Measurements from ENCODE around the gene LRRN4CL.
A peak's percentile ranks its signal among the peaks of the same experiment; 100 is the strongest.
"Not testable (repeated sequence)": the region's sequence is repeated elsewhere in the genome, so short reads cannot be mapped to it uniquely, and the experiment has no call there.

LRRN4CL gene

GRCh38 chr11:62709247-62710000 lies 20.1 kb upstream of the LRRN4CL start:
- peak; percentile 98 for DNase-seq (ENCODE audit: low spot score)

GRCh38 chr11:62708793-62709192 lies 19.5 kb upstream of the LRRN4CL start:
- DNase-seq (ENCODE audit: low spot score): peak; percentile 52

GRCh38 chr11:62708392-62708791 lies 19.1 kb upstream of the LRRN4CL start:
- DNase-seq (ENCODE audit: low spot score): no peak

GRCh38 chr11:62707277-62707861 lies 18.0 kb upstream of the LRRN4CL start, which contains the start of the genes BSCL2 and GNG3:
TSS of gene BSCL2 (minus strand) at chr11:62707424. CDS start at chr11:62707195, 229 bp downstream.
TSS of gene GNG3 (plus strand) at chr11:62707676. CDS start at chr11:62708296, 620 bp downstream.
- no peak for DNase-seq (ENCODE audit: low spot score)

- DNase-seq (ENCODE audit: low spot score): no peak
These were observed 17.5 kb upstream of the LRRN4CL start for GRCh38 chr11:62706850-62707247.

DNA sequence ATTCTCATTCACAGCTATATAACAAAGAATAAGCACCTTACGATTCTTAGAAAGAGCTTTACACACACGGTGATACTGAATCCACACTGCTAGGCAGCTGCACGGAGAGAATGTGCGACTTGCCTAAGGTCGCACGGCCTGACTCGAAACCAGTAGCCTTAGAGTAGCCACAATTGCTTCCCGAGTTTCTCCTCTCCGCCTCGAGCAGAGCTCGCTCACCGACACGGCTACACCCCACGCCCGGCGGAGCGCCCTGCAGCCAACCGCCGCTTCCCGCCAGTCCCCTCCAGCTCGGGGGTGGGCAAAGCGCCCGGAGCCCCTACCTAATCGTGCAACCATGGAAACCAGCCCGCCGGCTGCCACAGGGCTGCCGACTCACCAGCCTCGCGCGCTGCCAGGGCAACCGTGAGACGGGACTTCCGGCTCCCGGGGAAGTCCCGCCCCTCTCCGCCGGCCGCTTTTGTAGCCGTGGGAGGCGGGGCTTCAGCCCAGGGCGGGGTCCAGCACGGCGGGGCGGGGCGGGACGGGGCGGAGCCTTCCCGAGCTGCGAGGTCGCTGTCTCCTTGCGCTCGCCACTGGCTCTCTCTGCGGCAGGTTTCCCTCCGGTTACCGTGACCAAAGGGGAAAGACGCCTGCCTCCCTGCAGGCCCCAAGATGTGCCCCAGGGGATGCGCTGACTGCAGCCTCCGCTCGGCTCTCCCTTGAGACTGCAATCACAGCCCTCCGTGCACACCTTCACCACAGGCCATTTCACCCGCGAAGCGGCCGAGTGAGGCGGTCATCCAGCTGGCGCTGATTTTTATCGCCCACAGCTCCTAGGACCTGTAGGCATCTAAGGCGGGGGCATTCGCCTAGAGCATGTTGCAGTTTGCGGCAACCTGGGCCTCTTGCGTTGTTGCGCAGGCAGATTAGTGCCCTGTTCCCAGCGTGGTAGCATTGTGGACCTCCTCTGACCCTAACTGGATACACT lies 16.8 kb upstream of the LRRN4CL start:
- peak; percentile 90 for DNase-seq (ENCODE audit: low spot score)

GRCh38 chr11:62705413-62705812 lies 16.1 kb upstream of the LRRN4CL start:
- DNase-seq (ENCODE audit: low spot score): peak; percentile 44

DNA sequence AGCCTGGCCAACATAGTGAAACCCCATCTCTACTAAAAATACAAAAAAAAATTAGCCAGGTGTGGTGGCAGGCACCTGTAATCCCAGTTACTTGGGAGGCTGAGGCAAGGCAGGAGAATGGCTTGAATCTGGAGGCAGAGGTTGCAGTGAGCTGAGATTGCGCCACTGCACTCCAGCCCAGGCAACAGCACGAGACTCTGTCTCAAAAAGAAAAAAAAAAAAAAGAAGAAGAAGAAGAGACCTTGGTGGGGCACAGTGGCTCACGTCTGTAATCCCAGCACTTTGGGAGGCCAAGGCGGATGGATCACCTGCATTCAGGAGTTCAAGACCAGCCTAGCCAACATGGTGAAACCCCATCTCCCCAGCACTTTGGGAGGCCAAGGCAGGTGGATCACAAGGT lies 14.6 kb upstream of the LRRN4CL start:
- not testable (repeated sequence) for DNase-seq (ENCODE audit: low spot score)

DNA sequence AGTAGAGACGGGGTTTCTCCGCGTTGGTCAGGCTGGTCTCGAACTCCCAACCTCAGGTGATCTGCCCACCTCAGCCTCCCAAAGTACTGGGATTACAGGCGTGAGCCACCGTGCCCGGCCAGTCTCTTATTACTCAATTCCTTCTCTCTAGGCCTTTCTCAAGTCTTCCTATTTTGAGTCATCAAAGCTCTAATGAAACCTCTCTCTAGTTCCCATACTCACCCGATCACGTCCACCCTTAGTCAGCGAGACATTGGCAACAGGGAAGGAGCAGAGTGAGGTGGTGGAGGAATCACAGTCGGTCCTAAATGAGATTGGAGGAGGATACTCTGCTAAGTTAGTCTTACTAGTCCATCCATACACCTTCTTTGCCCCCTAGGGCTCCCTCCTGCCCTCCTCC lies 12.9 kb upstream of the LRRN4CL start:
- DNase-seq (ENCODE audit: low spot score): no peak

- DNase-seq (ENCODE audit: low spot score): peak; percentile 66
These were observed 5.3 kb upstream of the LRRN4CL start for GRCh38 chr11:62694455-62695167.

- DNase-seq (ENCODE audit: low spot score): not testable (repeated sequence)
These were observed 4.3 kb upstream of the LRRN4CL start for GRCh38 chr11:62693624-62694023.

DNA sequence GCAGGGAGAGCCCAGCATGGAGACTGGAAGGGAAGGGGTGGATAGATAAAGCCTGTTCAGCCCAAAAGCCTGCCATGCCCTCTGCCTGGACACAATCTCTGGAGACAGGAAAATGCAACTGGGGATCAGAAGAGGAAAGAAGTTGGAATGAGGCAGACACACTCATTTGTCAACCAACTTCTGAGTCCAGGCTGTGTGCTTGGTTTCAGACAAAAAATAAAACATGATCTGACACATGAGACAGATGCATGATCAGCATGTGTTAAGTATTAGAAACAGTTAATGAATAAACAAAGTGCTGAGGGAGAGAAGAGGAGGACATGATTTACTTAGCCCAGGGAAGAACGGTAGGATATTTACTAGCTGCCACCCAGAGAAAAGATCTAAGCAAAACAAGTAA lies 839 bp downstream of the LRRN4CL start:
- DNase-seq (ENCODE audit: low spot score): no peak

GRCh38 chr11:62687508-62688396 lies 1.6 kb downstream of the LRRN4CL start:
- no peak for DNase-seq (ENCODE audit: low spot score)

- no peak for DNase-seq (ENCODE audit: low spot score)
These were observed 6.8 kb downstream of the LRRN4CL start for GRCh38 chr11:62682518-62682917.

GRCh38 chr11:62680825-62681240 lies 8.5 kb downstream of the LRRN4CL start:
- peak; percentile 75 for DNase-seq (ENCODE audit: low spot score)

DNA sequence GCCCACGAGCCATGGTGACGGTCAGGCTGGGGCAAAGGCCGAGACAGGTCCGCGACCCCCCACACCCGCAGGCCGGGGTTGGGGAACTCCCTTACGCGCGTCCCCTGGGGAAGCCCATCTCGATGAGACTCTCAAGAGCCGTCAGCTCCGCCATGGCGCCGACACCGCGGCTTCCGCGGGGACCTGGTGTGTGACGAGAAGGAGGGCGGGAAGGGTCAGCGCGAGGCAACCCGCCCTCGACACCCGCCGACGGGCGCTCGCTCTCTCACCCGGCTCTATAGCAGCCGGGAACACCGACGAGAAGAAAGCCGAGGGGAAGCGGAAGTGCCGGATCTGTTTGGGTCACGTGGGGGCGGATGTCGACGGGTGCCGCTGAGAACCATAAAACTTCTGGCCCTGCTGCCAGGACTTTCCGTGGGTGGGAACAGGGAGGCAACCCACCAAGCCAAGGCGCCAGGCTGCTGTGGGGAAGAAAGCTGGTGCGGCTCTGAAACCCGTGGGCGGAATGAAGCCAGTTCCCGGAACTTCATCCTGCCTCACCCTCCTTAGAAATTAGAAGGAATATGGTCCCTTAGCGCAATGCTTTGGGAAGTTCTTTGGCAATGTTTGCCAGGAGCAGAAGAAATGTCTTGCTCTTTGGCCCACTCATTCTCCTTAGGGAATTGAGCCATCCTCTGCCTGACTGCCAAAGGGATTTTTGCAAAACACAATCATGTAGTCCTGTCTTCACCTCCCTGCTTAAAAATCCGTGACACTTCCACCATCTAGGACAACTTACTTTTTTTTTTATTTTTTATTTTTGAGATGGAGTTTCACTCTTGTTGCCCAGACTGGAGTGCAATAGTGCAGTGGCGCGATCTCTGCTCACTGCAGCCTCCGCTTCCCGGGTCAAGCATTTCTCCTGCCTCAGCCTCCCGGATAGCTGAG lies 10.3 kb downstream of the LRRN4CL start, which contains the start of gene UBXN1:
Gene UBXN1 (minus strand): TSS at position 304 of the 927 bp plus-strand sequence. CDS start 150 bp downstream, at position 154.
- peak; percentile 91 for DNase-seq (ENCODE audit: low spot score)

- no peak for DNase-seq (ENCODE audit: low spot score)
These were observed 10.9 kb downstream of the LRRN4CL start for GRCh38 chr11:62678433-62678769.

- no peak for DNase-seq (ENCODE audit: low spot score)
These were observed 11.6 kb downstream of the LRRN4CL start for GRCh38 chr11:62677714-62678113.

DNA sequence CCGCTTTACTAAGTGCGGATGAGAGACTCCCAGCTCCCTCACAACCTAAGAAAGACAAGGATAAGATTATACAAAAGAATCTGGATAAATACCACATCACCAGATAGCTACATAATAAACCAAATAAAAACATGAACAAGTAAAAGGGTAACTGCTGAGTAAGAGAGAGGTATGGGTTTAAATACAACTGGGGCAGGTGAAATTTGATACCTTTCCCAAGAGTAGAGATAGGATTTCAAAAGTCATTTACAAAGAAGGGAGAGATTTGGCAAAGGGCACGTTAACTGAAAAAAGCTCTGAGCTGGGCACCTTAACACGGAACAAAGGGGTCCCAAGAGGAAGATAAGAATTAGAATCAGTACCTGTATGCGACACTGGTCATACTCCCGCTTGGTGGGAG lies 12.2 kb downstream of the LRRN4CL start:
- no peak for DNase-seq (ENCODE audit: low spot score)

DNA sequence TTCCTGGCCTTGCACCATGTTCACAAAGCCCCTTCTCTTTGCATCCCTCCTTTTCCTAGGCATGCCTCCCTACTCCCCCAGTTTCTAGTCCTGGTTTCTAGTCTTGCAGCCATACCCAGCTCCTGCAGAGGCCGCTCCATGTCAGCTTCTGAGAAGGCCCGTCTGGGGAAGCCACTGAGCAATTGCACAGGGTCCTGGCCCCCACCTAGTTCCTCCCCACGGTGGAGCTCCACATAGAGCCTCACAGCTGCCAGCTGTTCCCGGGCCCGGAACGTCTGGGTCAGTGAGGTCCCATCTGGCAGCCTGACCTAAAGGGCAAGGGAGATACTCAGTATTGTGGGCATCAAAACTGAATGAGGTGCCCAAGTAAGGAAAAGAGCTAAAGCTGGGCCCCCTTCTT lies 12.6 kb downstream of the LRRN4CL start:
- DNase-seq (ENCODE audit: low spot score): no peak
